Adrenal gland (tissue), 12 donors: ENCODE results near the gene HLX. TPM values are rescaled to one million over a fixed set of nuclear protein-coding genes. Genes with fewer than 3 reads are reported as not detected.

Experiments used
- DNase-seq, 7 donors: peaks; one replicate each; pipeline ENCODE4 v3.0.0-alpha.2; 2019 to 2020
- H3K27ac ChIP-seq, 5 donors: fragments of 200-600 bp; sonication (generic) in 4 of 5; 1 replicate in 3 of 5; 2 replicates in 2 of 5; pipeline versions ENCODE4 v1.5.1 to v1.8.0; 2016 to 2020; ENCODE audit warnings: mild to moderate bottlenecking in 1 of 5
- H3K27me3 ChIP-seq: fragments of 200-600 bp; 2 replicates; pipeline ENCODE4 v1.8.0; 2021
- H3K36me3 ChIP-seq, 2 donors: fragments of 200-600 bp; replicated peaks in 1 of 2; 1 replicate in 1 of 2; 2 replicates in 1 of 2; pipeline versions ENCODE4 v1.5.1 to v1.8.0; 2018 to 2022
- H3K4me1 ChIP-seq, 2 donors: fragments of 200-600 bp; replicated peaks in 1 of 2; 1 replicate in 1 of 2; 2 replicates in 1 of 2; pipeline versions ENCODE4 v1.5.1 to v1.8.0; 2018 to 2021
- H3K4me3 ChIP-seq, 4 donors: fragments of 200-600 bp; sonication (generic) in 3 of 4; one replicate each; pipeline ENCODE4 v1.5.1; 2016 to 2018
- H3K9me3 ChIP-seq, 3 donors: fragments of 200-600 bp; sonication (generic) in 1 of 3; replicated peaks in 1 of 3; 1 replicate in 2 of 3; 2 replicates in 1 of 3; pipeline versions ENCODE4 v1.5.1 to v1.8.0; 2016 to 2021
- CTCF ChIP-seq, 6 experiments: fragments of 450-650 bp in 4 of 6; fragments of 200-600 bp in 2 of 6; sonication (generic) in 1 of 6; IDR thresholded peaks; 1 replicate in 5 of 6; 2 replicates in 1 of 6; pipeline versions ENCODE4 v1.5.1 to v1.8.0; 2016 to 2021; ENCODE audit warnings: antibody characterized with exemption in 6 of 6, mild to moderate bottlenecking in 2 of 6, moderate library complexity in 1 of 6
- POLR2A ChIP-seq, 2 donors: fragments of 450-650 bp; IDR thresholded peaks; one replicate each; pipeline ENCODE4 v1.6.1; 2017; ENCODE audit warnings: antibody characterized with exemption in 2 of 2, mild to moderate bottlenecking in 2 of 2, moderate library complexity in 1 of 2
- WGBS, 4 donors: extraction: QIAGEN DNeasy Blood & Tissue Kit in 2 of 4; methylation state at CpG; one replicate each; pipeline versions ENCODE4 v1.1.5 to v1.1.7; 2013 to 2017; 5-methylcytosine and 5-hydroxymethylcytosine counted together
- intact Hi-C, 2 donors: fragments of 100-400 bp; cut with DNase I; formaldehyde crosslinking; loops; one replicate each; pipeline versions ENCODE4 v1.14.1 to v1.15.0; 2022 to 2023
- polyA plus RNA-seq, 3 donors: library from polyadenylated mRNA; stranded (reverse); fragments of 200-250 nt in 2 of 3; fragments of 350-450 nt in 1 of 3; fragmentation: Illumina TruSeq in 1 of 3; extraction: RNeasy Lipid Tissue Mini Kit (QIAGEN cat#74804) in 1 of 3; gene quantifications; one replicate each; pipeline ENCODE4 v1.2.3, GENCODE V29; 2013 to 2014
- total RNA-seq, 9 donors: library from RNA; depleted of rRNA in 4 of 9; stranded (reverse); fragments of >200 nt in 4 of 9; fragments of 120-200 nt in 1 of 9; fragmentation: NEBNext Ultra II Directional in 1 of 9; extraction: Animal tissue kit (Norgen Biotek cat#: 25700) in 1 of 9; gene quantifications; one replicate each; pipeline versions ENCODE4 v1.1.0 to v1.2.4, GENCODE V29; 2013 to 2023
- donor health status: healthy with polysubstance abuse.
- donor health status: Bipolar disorder and iron deficiency.
- donor health status: DM: yes; HTN: yes; CAD: no.
- donor health status: DM: no; HTN: no; CAD: no.
- donor health status: DM: no; HTN: no; CAD: no.
- donor health status: DM: yes; HTN: yes; CAD: no.

HLX gene
- total and polyA plus RNA-seq, 12 donors = 0.81 to 13.8 (median 7.0) TPM

GRCh38 chr1:220917101-220917500, 37.9 kb downstream of the HLX start:
- no peak for DNase-seq
- H3K9me3 ChIP-seq = no peaks in the 10 kb centered on the region
- no peaks in the 10 kb centered on the region for H3K27me3 ChIP-seq
- no peak for TF ChIP-seq POLR2A (IDR thresholded peaks at IDR 0.05)
- TF ChIP-seq CTCF (IDR thresholded peaks at IDR 0.05) = no peak
- H3K4me3 ChIP-seq = no peak overlapping the region
- 38 to 48% (median 44%) methylated on average over 5 of the region's 5 CpGs for WGBS, 4 donors
- H3K4me1 ChIP-seq = no peaks in the 10 kb centered on the region
- intact Hi-C loops = no loop called here
- H3K27ac ChIP-seq = no peak overlapping the region
- H3K36me3 ChIP-seq = no peaks in the 10 kb centered on the region

- intact Hi-C loops = no loop called here
- no peak for DNase-seq
- Histone ChIP-seq H3K27ac (no peak overlapping the region), H3K27me3 (no peaks in the 10 kb centered on the region), H3K9me3 (no peaks in the 10 kb centered on the region), H3K4me3 (no peak overlapping the region), H3K36me3 (no peaks in the 10 kb centered on the region), H3K4me1 (no peaks in the 10 kb centered on the region)
- 53 to 70% (median 67%) methylated on average over 2 of the region's 2 CpGs for WGBS, 4 donors
- no peak for TF ChIP-seq CTCF (IDR thresholded peaks at IDR 0.05)
- no peak for TF ChIP-seq POLR2A (IDR thresholded peaks at IDR 0.05)
Observed at GRCh38 chr1:220917535-220918209, 38.4 kb downstream of the HLX start.

- intact Hi-C loops = no loop called here
- Histone ChIP-seq H3K4me3 (no peak overlapping the region), H3K9me3 (no peaks in the 10 kb centered on the region), H3K36me3 (no peaks in the 10 kb centered on the region), H3K4me1 (no peaks in the 10 kb centered on the region), H3K27me3 (no peaks in the 10 kb centered on the region), H3K27ac (no peak overlapping the region)
- DNase-seq = no peak
- TF ChIP-seq CTCF (IDR thresholded peaks at IDR 0.05) (no peak), POLR2A (IDR thresholded peaks at IDR 0.05) (no peak)
- WGBS, 4 donors = 48 to 63% (median 55%) methylated on average over 1 of the region's 1 CpG
Observed at GRCh38 chr1:220918285-220918951, 39.2 kb downstream of the HLX start.

- intact Hi-C loops = no loop called here
- DNase-seq = no peak
- H3K4me1 ChIP-seq = no peaks in the 10 kb centered on the region
- 77 to 86% (median 80%) methylated on average over 2 of the region's 2 CpGs for WGBS, 4 donors
- H3K27ac ChIP-seq = no peak overlapping the region
- no peak overlapping the region for H3K4me3 ChIP-seq
- H3K27me3 ChIP-seq = no peaks in the 10 kb centered on the region
- TF ChIP-seq POLR2A (IDR thresholded peaks at IDR 0.05) (no peak), CTCF (IDR thresholded peaks at IDR 0.05) (no peak)
- H3K36me3 ChIP-seq = no peaks in the 10 kb centered on the region
- no peaks in the 10 kb centered on the region for H3K9me3 ChIP-seq
Observed at GRCh38 chr1:220920967-220921366, 41.7 kb downstream of the HLX start.
